ENCODE data around the gene ACSM6.

DNA sequence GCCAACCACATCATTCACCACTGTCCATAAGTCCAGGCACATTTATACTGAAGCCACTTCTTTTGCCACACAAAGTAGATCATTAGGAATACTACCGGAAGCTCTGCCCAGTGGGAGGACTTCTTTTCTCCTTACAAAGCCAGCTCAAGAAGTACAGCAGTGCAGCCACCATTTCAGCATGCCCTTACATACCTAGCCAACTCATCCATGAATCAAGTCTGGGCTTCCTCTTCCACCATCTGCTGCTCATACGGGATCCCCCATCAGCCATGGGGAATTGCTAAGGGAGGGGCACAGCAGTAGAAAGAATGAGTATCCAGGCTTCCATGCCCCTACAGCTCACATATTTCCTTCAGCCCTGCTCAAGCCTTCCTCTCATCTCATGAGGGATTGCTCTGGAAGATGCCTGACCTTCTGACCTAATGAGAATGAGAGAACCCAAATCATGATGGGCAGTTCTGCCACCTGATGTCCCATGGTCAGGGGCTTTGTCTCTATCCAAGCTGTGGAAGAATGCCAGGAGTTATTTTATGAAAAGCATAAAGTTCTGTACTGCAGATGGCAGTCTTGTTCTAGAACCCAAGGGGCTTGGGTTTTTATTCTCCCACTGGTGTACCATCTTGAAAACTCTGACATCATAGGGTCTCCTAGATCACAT is 39.5 kb downstream of the ACSM6 start:
- TF ChIP-seq, protein P1, sequence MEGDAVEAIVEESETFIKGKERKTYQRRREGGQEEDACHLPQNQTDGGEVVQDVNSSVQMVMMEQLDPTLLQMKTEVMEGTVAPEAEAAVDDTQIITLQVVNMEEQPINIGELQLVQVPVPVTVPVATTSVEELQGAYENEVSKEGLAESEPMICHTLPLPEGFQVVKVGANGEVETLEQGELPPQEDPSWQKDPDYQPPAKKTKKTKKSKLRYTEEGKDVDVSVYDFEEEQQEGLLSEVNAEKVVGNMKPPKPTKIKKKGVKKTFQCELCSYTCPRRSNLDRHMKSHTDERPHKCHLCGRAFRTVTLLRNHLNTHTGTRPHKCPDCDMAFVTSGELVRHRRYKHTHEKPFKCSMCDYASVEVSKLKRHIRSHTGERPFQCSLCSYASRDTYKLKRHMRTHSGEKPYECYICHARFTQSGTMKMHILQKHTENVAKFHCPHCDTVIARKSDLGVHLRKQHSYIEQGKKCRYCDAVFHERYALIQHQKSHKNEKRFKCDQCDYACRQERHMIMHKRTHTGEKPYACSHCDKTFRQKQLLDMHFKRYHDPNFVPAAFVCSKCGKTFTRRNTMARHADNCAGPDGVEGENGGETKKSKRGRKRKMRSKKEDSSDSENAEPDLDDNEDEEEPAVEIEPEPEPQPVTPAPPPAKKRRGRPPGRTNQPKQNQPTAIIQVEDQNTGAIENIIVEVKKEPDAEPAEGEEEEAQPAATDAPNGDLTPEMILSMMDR (IDR thresholded peaks at IDR 0.05; ENCODE audit: insufficient read depth, low read length) = no peak
- no peak for TF ChIP-seq POLR2AphosphoS5 (IDR thresholded peaks at IDR 0.05; ENCODE audit: low read depth)
- no peak for TF ChIP-seq SPI1 (IDR thresholded peaks at IDR 0.05; ENCODE audit: borderline replicate concordance, low read depth)

All from HL-60 (cell line).